ENCODE data around the gene FLYWCH1.
A peak's percentile ranks its signal among the peaks of the same experiment; 100 is the strongest.
"Not testable (repeated sequence)": the region's sequence is repeated elsewhere in the genome, so short reads cannot be mapped to it uniquely, and the experiment has no call there.

Gene FLYWCH1

GRCh38 chr16:2925951-2926649, 14.4 kb downstream of the FLYWCH1 start:
- no peak for DNase-seq

DNA sequence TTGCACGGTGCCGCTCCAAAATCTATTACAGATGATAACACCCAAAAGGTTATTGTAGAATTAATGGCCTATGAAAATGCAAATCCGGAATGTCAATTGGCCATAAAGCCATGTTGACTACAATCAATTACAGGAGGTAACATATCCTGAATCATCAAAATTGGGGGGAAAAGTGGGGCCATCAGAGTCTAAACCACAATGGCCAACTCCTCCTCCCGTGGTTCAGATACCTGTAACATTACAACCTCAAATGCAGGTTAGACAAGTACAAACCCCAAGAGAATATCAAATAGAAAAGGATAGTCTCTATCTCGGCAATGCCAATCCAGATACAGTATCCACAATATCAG, 14.9 kb downstream of the FLYWCH1 start:
- DNase-seq, result no peak

DNA sequence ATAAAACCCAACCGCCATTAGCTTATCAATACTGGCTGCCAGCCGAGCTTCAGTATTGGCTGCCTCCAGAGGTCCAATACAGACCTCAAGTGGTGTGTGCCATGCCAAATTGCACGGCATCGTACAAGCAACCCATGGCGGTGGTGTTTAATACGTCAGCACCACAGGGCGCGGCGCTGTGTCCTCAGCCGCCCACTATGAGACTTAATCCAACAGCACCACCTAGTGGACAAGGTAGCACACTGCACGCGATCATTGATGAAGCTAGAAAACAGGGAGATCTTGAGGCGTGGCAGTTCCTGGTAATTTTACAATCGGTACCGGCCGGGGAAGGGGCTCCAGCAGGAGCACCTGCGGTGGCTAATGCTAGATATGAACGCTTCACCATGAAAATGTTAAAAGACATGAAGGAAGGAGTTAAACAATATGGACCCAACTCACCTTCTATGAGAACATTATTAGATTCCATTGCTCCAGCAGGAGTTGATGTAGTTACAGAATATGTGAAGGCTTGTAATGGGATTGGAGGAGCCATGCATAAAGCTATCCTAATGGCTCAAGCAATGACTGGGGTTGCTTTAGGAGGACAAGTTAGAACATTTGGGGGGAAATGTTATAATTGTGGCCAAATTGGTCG, 15.4 kb downstream of the FLYWCH1 start:
- DNase-seq, result peak; percentile 68

GRCh38 chr16:2928151-2928550, 16.4 kb downstream of the FLYWCH1 start:
- not testable (repeated sequence) for DNase-seq

- DNase-seq, result no peak
These were observed 17.1 kb downstream of the FLYWCH1 start for GRCh38 chr16:2928796-2929195.

DNA sequence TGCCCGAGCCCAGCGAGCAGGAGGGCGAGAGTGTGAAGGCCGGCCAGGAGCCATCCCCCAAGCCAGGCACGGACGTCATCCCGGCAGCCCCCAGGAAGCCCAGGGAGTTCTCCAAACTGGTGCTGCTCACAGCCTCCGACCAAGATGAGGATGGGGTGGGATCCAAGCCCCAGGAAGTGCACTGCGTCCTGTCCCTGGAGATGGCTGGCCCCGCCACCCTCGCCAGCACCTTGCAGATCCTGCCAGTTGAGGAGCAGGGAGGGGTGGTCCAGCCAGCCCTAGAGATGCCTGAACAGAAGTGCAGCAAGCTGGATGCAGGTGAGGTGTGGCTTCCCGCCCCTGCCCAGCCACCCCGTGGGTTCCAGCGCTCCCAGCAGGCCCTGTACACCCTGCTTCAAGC, 18.0 kb downstream of the FLYWCH1 start:
- DNase-seq, result no peak

- DNase-seq, result no peak
These were observed 18.5 kb downstream of the FLYWCH1 start for GRCh38 chr16:2930236-2930635.

GRCh38 chr16:2931231-2931914, 19.6 kb downstream of the FLYWCH1 start:
- DNase-seq, result not testable (repeated sequence)

DNA sequence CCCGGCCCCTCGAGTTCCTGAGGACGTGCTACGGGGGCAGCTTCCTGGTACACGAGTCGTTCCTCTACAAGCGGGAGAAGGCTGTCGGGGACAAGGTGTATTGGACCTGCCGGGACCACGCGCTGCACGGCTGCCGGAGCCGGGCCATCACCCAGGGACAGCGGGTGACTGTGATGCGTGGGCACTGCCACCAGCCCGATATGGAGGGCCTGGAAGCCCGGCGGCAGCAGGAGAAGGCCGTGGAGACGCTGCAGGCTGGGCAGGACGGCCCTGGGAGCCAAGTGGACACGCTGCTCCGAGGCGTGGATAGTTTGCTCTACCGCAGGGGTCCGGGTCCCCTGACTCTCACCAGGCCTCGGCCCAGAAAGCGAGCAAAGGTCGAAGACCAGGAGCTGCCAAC, 21.4 kb downstream of the FLYWCH1 start:
- no peak for DNase-seq

GRCh38 chr16:2933701-2934100, 22.0 kb downstream of the FLYWCH1 start:
- DNase-seq, result no peak

DNA sequence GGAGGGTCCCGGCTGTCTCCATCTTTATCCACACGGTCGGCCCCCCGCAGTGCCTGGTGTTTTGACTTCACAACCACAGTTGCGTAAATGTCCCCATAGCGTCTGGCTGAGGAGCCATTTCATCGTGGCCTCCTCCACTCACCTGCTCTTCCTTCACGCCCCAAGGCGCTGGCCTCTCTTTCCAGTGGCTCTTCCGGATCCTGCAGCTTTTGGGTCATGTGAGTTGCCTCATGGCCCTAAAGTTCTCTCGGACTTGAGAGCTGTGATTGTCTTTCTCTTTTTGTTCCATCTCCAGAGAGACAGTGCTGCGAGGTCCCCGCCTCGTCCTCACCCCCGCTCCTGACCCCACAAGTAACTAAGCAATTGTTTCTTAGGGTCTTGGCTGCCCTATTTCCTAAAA, 22.7 kb downstream of the FLYWCH1 start:
- DNase-seq, result no peak

GRCh38 chr16:2936436-2937011, 24.8 kb downstream of the FLYWCH1 start:
- DNase-seq, result no peak

DNA sequence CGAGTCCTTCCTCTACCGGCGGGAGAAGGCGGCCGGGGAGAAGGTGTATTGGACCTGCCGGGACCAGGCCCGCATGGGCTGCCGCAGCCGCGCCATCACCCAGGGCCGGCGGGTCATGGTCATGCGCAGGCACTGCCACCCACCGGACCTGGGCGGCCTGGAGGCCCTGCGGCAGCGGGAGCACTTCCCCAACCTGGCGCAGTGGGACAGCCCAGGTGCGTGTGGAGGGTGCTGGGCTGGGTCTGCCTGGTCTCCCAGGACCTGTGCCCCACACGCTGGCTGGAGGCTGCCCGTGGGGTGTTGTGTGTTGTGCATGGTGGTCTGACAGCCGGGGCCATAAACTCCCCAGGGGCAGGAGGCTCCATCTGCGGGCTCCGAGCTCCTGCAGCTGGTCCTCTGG, 25.4 kb downstream of the FLYWCH1 start:
- no peak for DNase-seq

- DNase-seq, result no peak
These were observed 26.5 kb downstream of the FLYWCH1 start for GRCh38 chr16:2938206-2938605.

GRCh38 chr16:2939968-2940367, 28.2 kb downstream of the FLYWCH1 start:
- DNase-seq, result no peak

DNA sequence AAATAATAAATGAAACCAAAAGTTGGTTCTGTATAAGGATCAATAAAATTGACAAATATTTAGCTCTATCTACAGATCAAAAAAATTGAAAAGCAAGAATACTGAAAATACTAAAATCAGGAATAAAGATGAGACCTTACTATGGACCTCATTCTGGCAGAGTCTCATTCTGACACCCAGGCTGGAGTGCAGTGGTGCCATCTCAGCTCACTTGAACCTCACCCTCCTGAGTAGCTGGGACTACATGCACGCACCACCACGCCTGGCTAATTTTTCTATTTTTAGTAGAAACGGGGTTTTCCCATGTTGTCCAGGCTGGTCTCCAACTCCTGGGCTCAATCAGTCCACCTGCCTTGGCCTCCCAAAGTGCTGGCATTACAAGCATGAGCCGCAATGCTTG, 30.3 kb downstream of the FLYWCH1 start:
- no peak for DNase-seq

DNA sequence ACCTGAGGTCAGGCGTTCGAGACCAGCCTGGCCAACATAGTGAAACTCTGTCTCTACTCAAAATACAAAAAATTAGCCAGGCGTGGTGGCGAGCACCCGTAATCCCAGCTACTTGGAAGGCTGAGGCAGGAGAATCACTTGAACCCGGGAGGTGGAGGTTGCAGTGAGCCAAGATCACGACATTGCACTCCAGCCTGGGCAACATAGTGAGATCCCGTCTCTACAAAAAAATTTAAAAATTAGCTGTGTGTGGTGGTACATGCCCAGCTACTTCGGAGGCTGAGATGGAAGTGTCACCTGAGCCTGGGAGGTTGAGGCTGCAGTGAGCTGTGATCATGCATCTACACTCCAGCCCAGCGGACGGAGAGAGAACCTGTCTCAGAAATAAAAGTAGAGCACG, 32.0 kb downstream of the FLYWCH1 start:
- not testable (repeated sequence) for DNase-seq

- DNase-seq, result no peak
These were observed 34.9 kb downstream of the FLYWCH1 start for GRCh38 chr16:2946649-2947048.

DNA sequence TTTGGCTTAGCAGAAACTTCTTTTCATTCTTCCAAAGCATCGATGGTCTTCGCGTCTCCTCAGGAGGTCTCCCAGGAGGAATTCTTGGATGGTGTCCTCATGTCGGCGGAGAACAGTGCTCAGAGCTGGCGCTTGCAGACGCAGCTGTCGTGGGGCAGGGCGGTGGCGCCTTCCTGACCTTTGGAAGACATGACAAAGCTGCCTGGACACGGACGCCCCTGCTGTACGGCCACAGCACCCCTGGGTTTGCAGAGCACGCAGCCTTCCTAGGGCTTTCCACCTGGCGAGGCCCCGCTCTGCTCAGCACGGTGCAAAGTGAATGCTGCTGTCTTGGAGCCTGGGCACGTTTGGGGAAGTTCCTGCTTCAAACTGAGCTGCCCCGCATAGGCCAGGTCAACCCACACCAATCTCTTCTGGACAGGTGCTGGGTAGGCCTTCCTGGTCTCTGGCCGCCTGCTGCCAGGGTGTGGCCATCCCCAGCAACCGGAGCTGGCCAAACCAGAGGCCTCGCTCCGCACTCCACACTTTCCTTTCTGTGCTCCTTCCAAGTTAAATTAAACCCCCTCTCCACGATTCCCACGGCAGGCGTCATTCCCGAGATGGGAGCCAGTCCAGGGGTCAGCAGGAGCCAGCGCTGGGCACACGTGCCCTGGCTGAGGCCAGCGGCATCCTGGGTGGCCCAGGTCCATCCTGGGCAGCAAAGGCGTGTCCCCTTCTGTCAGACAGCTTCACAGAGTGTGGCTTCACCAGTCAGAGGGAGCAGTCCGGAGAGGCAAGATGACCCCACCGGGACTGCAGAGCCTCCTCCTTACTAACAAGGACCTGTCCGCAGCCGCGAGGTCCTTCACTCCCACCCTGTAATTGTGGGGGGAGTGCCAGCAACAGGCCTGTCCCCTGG, 37.3 kb downstream of the FLYWCH1 start:
- DNase-seq, result no peak

DNA sequence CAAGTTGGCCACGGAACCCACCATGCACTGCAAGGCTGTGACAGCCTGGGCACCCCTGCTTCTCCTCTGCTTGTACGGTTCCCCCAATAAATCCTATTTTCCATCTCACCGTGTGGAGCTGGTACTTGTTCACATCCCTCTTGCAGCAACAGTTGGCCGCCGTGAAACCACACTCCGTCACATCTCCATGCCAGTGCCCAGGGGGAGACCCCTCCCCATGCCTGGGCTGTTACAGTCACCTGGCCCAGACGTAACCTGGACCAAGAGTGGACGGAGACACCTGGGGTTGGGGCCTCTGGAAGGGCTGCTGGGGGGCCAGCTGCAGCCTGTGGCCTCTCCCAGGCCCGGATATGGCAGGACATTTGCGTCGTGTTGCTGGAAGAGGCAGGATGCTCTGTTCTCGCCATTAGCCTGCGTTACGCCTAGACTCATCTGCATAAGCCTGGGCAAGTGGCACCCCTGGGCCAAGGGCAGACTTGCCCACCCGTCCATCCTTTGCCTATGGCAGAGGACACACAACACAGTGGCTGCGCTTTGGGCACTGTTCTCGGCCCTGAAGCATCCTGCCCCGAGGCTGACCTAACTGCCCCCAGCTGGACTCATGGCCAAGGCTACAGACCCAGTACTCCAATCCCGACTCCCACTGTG, 38.1 kb downstream of the FLYWCH1 start:
- DNase-seq, result no peak

- no peak for DNase-seq
These were observed 38.6 kb downstream of the FLYWCH1 start for GRCh38 chr16:2950353-2950724.

DNA sequence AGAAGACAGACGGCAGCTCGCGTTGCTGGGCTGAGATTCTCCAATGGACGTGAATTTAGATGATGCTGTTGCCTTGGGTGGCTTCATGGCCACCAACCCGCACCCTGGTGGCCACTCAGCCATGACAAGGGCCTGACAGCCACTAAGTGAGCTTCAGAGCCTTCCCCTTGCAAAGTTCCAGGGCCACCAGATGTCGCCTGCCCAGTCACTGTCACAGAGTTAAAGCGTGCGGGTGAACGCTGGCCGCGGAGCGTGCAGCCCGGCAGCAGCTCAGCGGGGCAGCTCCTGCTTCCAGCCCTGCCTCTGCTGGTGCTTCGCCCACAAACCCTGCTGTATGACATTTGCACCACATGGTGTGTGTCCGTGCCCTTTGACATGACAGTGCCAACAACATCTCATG, 39.0 kb downstream of the FLYWCH1 start:
- DNase-seq, result no peak

Data from right kidney (tissue), 1 donor.